Type B pancreatic cell (in vitro differentiated cells): ENCODE data around the gene PDPN. TPM values are rescaled to one million over a fixed set of nuclear protein-coding genes. Genes with fewer than 3 reads are reported as not detected.

Experiments
- DNase-seq: peaks from one replicate; pipeline ENCODE4 v3.0.0; 2021; ENCODE audit warnings: mixed read lengths; ENCODE audit not compliant: unreplicated experiment; ENCODE audit errors: extremely low spot score
- H3K27ac Mint-ChIP-seq: 2 replicates; pipeline ENCODE4 v1.8.0; 2021; ENCODE audit warnings: mild to moderate bottlenecking, mixed read lengths
- H3K27me3 Mint-ChIP-seq: 2 replicates; pipeline ENCODE4 v1.8.0; 2021; ENCODE audit warnings: mixed read lengths
- H3K36me3 Mint-ChIP-seq: 2 replicates; pipeline ENCODE4 v1.8.0; 2021; ENCODE audit warnings: mixed read lengths
- H3K4me1 Mint-ChIP-seq: one replicate; pipeline ENCODE4 v1.8.0; 2021; ENCODE audit warnings: mixed read lengths; ENCODE audit not compliant: unreplicated experiment
- H3K4me3 Mint-ChIP-seq: 2 replicates; pipeline ENCODE4 v1.8.0; 2021; ENCODE audit warnings: mild to moderate bottlenecking, mixed read lengths
- H3K9me3 Mint-ChIP-seq: 2 replicates; pipeline ENCODE4 v1.8.0; 2021; ENCODE audit warnings: mixed read lengths
- total RNA-seq: library from RNA; stranded (reverse); gene quantifications from 2 replicates; pipeline ENCODE4 v1.2.1, GENCODE V29; 2021; ENCODE audit warnings: low replicate concordance
- TF ChIP-seq, protein P1 (sequence below): fragments of 200-600 bp; sonication (generic); conservative IDR thresholded peaks from 2 replicates; pipeline ENCODE4 v1.5.0; 2021; ENCODE audit warnings: antibody characterized with exemption, mild to moderate bottlenecking

Gene PDPN
- total RNA-seq, 1 donor from 2014 or later = 24.2 TPM

DNA sequence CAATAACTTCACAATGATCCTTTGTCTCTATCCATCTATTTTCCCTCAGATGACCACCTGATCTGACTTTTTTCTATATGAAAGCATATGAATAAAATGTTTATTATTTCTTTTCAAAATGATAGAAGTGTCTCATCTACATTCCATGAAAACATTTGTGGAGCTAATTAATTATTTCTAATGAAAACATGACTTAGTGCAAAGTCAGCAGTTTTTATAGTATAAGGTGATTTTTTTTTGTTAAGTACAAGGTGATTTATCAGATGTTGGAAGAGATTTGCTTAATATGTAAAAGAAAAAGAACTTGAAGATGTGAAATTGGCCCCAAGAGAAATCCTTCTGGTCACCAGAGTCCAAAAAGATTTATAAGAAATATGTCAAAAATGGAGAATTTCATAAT lies 43.5 kb downstream of the PDPN start:
- Mint-ChIP-seq H3K4me1 (no peaks in the 10 kb centered on the region), H3K27ac (no peak overlapping the region), H3K4me3 (no peak overlapping the region), H3K36me3 (no peaks in the 10 kb centered on the region), H3K27me3 (no peaks in the 10 kb centered on the region), H3K9me3 (peaks cover 4% of the 10 kb centered on the region)
- TF ChIP-seq, protein P1, sequence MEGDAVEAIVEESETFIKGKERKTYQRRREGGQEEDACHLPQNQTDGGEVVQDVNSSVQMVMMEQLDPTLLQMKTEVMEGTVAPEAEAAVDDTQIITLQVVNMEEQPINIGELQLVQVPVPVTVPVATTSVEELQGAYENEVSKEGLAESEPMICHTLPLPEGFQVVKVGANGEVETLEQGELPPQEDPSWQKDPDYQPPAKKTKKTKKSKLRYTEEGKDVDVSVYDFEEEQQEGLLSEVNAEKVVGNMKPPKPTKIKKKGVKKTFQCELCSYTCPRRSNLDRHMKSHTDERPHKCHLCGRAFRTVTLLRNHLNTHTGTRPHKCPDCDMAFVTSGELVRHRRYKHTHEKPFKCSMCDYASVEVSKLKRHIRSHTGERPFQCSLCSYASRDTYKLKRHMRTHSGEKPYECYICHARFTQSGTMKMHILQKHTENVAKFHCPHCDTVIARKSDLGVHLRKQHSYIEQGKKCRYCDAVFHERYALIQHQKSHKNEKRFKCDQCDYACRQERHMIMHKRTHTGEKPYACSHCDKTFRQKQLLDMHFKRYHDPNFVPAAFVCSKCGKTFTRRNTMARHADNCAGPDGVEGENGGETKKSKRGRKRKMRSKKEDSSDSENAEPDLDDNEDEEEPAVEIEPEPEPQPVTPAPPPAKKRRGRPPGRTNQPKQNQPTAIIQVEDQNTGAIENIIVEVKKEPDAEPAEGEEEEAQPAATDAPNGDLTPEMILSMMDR = no peak
- no peak for DNase-seq

DNA sequence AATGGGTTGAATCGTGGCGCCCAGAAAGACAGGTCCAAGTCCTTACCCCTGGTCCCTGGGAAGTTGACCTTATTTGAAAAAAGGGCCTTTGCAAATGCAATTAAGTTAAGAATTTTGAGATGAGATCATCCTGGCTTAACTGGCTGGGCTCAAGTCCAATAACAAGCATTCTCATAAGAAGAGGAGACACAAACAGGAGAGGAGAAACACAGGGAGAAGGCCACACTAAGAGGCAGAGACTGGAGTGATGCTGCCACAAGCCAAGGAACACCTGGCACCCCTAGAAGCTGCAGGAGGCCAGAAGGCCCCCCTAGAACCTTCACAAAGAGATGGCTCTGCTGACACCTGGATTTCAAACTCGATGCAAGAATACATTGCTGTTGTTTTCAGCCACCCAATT lies 44.6 kb downstream of the PDPN start:
- TF ChIP-seq, protein P1 = no peak
- no peak overlapping the region for H3K4me3 Mint-ChIP-seq
- H3K4me1 Mint-ChIP-seq = no peaks in the 10 kb centered on the region
- no peak overlapping the region for H3K27ac Mint-ChIP-seq
- no peaks in the 10 kb centered on the region for H3K27me3 Mint-ChIP-seq
- DNase-seq = no peak
- no peaks in the 10 kb centered on the region for H3K36me3 Mint-ChIP-seq
- H3K9me3 Mint-ChIP-seq = peaks cover 4% of the 10 kb centered on the region

DNA sequence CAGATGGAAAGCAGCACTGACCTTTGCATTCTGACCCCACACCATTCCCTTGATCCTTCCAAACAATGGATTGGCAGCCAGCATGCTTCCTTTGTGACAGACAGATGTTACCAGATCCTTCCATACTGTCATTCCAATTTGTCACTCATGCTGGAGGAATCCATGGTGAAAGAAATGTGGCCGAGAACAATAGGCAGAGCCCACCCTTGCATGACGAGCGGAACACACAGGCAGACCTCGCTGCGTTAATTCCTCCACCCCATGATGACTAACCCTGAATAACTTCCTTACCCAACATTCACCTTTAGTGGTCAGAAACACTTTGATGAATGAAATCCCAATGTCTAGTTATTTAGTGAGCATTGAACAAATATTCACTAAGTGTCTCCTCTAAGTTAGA lies 45.1 kb downstream of the PDPN start:
- no peak overlapping the region for H3K27ac Mint-ChIP-seq
- no peaks in the 10 kb centered on the region for H3K4me1 Mint-ChIP-seq
- DNase-seq = no peak
- H3K4me3 Mint-ChIP-seq = no peak overlapping the region
- H3K9me3 Mint-ChIP-seq = peaks cover 4% of the 10 kb centered on the region
- no peaks in the 10 kb centered on the region for H3K36me3 Mint-ChIP-seq
- TF ChIP-seq, protein P1 = no peak
- no peaks in the 10 kb centered on the region for H3K27me3 Mint-ChIP-seq

DNA sequence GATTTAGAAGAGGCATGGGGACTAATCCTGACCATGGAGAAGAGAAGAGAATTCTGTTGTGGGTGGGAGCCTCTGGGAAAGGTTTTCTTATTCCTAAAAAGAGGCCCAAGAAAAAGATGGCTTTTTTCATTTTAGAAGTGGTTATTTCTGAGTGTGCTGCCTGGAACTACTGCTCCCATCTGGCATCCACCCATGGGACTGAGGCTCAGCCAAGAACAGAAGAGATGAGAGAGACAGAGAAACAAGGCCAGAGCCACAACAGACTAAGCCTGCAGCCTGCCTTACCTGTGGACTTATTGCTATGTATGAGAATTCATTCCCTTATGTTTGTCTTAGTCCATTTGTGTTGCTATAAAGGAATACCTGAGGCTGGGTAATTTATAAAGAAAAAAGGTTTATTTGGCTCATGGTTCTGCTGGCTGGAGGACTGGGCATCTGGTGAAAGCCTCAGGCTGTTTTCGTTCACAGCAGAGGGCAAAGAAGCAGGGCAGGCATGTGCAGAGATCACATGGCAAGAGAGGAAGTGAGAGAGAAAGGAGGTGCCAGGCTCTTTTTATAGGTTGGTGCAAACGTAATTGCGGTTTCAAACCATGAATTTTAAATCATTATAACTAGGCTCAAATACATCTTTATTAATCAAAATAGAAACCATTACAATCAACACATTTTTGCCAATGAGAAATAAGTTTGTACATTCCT lies 58.8 kb downstream of the PDPN start:
- Mint-ChIP-seq H3K9me3 (peaks cover 6% of the 10 kb centered on the region), H3K4me1 (no peaks in the 10 kb centered on the region), H3K27me3 (peaks cover 14% of the 10 kb centered on the region), H3K27ac (no peak overlapping the region), H3K4me3 (no peak overlapping the region), H3K36me3 (peaks cover 3% of the 10 kb centered on the region)
- no peak for DNase-seq
- TF ChIP-seq, protein P1 = no peak

DNA sequence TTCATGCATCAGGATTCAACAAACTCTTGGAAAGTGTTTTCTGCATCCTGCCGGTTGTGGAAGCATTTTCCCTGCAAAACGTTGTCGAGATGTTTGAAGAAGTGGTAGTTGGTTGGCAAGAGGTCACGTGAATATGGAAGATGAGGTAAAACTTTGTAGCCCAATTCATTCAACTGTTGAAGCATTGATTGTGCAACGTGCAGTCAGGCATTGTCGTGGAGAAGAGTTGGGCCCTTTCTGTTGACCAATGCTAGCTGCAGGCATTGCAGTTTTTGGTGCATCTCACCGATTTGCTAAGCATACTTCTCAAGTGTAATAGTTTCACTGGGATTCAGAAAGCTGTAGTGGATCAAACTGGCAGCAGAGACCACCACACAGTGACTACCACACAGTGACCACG lies 59.4 kb downstream of the PDPN start:
- no peak overlapping the region for H3K27ac Mint-ChIP-seq
- H3K36me3 Mint-ChIP-seq = peaks cover 3% of the 10 kb centered on the region

More for the DNA sequence above, 59.4 kb downstream of the PDPN start:
- TF ChIP-seq, protein P1 = no peak
- peaks cover 6% of the 10 kb centered on the region for H3K9me3 Mint-ChIP-seq
- peaks cover 11% of the 10 kb centered on the region for H3K27me3 Mint-ChIP-seq
- H3K4me1 Mint-ChIP-seq = no peaks in the 10 kb centered on the region
- no peak overlapping the region for H3K4me3 Mint-ChIP-seq
- DNase-seq = no peak
